Loucy (cell line): ENCODE results near the gene CCN2.

Experiments
- EZH2phosphoT487 ChIP-seq: fragments of 200-600 bp; IDR thresholded peaks from 2 replicates; pipeline ENCODE4 v1.6.1; 2018; ENCODE audit warnings: antibody characterized with exemption, mild to moderate bottlenecking, moderate library complexity, borderline replicate concordance
- TF ChIP-seq, protein P1 (sequence below): fragments of 200-600 bp; sonication (generic); conservative IDR thresholded peaks from 2 replicates; pipeline ENCODE4 v1.5.1; 2014; ENCODE audit warnings: mild to moderate bottlenecking, antibody characterized with exemption, low read length

DNA sequence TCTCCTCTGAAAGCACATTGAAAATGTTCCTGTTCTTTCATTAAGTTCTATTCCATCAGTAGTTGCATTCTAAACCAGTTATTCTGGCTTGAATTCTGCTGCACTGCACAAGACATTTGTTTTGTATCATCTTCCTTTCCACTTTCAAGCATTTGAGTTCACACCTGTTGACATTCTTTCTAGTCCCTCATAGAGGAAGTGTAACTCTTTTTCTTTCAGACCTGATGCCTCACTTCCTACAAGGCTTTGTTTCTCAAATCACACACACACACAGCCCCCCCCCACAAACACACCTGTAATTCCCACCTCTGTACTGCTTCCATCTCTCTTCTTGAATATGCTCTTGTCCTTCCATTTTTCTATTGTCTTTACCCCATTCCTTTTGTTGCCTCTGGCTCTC lies 50.9 kb downstream of the CCN2 start:
- TF ChIP-seq, protein P1, sequence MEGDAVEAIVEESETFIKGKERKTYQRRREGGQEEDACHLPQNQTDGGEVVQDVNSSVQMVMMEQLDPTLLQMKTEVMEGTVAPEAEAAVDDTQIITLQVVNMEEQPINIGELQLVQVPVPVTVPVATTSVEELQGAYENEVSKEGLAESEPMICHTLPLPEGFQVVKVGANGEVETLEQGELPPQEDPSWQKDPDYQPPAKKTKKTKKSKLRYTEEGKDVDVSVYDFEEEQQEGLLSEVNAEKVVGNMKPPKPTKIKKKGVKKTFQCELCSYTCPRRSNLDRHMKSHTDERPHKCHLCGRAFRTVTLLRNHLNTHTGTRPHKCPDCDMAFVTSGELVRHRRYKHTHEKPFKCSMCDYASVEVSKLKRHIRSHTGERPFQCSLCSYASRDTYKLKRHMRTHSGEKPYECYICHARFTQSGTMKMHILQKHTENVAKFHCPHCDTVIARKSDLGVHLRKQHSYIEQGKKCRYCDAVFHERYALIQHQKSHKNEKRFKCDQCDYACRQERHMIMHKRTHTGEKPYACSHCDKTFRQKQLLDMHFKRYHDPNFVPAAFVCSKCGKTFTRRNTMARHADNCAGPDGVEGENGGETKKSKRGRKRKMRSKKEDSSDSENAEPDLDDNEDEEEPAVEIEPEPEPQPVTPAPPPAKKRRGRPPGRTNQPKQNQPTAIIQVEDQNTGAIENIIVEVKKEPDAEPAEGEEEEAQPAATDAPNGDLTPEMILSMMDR: no peak
- TF ChIP-seq EZH2phosphoT487: no peak
